ENCODE results near the gene LZIC. TPM values are rescaled to one million over a fixed set of nuclear protein-coding genes. Genes with fewer than 3 reads are reported as not detected.
A peak's percentile ranks its signal among the peaks of the same experiment; 100 is the strongest.

The LZIC gene
- total and polyA plus RNA-seq, 2 of the 13 experiments (the other 11 are each of a cell fraction or from before 2014, with no cell fraction given), result 25.2 to 71.8 TPM

DNA sequence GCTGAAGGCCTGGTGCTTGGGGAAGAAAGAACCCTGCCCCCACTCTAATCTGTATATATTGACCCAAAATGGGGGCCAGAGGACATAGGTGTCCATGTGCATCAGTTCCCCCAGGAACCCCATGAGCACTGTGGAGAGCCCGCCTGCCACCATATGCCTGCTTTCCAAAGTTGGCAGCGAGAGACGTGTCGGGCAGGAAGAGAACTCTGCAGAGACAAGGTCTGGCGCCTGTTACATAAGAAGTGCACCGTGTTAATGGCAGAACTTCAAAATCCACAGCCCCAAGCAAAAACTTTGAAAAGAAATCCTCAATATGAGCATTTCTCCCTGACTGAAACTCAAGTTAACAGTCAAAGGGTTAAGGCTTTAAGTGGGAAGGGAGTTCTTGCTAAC is 41.1 kb downstream of the LZIC start (continued):
- TF ChIP-seq ZSCAN9 (CRISPR knock-in tag; IDR thresholded peaks at IDR 0.05; ENCODE audit: borderline replicate concordance), result no peak
- no peak for TF ChIP-seq MAF1 (CRISPR knock-in tag; IDR thresholded peaks at IDR 0.05; ENCODE audit: borderline replicate concordance)
- no peak for TF ChIP-seq HNRNPH1 (optimal IDR thresholded peaks at IDR 0.05; ENCODE audit: low read depth, low read length)
- no peak for TF ChIP-seq MIXL1 (CRISPR knock-in tag; IDR thresholded peaks at IDR 0.05)
- TF ChIP-seq KDM5B (CRISPR knock-in tag; IDR thresholded peaks at IDR 0.05; ENCODE audit: borderline replicate concordance), result 0 out of 2 replicates have a peak, but pooled peaks have one; percentile 30
- TF ChIP-seq, protein P1, sequence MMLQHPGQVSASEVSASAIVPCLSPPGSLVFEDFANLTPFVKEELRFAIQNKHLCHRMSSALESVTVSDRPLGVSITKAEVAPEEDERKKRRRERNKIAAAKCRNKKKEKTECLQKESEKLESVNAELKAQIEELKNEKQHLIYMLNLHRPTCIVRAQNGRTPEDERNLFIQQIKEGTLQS (CRISPR knock-in tag; IDR thresholded peaks at IDR 0.05), result no peak
- no peak for TF ChIP-seq ZSCAN22 (CRISPR knock-in tag; IDR thresholded peaks at IDR 0.05)

DNA sequence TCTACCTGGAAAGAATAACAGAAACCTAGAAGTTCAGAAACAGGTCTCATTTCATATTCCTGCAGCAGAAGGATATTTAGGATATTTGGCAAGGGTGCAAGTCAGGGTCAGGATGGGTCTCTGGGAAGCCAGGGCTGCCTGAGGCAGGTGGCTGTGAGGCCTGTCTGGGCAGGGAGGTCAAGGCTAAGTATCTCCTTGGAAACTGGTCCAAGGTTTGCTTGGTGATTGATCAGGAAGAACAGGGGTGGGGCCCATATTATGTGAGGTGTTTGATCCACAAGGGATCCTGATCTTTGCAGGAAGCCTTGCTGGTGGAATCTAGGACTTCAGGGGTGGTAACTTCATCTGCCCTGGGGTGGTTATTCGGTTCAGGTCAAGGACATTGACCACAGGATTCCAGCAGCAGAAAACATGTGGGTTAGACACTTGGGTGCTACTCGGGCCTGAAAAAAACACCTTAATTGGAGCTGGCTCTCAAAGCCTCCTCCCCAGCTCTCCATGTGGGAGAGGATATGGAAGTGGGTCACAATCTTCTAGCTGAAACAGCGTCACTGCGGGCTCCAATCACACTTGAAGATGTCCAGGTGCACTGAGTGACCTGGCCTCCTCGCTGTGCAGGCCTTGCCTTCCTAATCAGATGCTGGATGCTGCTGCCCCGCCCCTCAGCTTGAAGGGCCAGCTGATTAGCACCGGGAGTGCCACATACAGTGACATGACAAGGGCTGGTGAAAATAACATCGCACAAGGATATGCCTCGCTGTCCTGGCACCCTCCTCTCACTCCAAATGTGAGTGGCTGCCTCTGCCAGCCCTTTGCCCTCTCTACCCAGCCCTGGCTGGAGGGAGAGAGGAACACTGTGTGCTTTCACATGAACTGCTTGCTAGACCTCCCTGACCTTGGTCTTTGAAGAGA is 41.8 kb downstream of the LZIC start:
- H4K20me1 ChIP-seq (ENCODE audit: insufficient read depth, low read length), result peaks cover 4% of the 10 kb centered on the region; the same call in 1 of the 2 replicates
- CTCF ChIA-PET (ENCODE audit: low intra/inter-chr PET ratio, low total read pairs), result no interaction called here
- ATAC-seq (peak; percentile 33), DNase-seq (ENCODE audit: low spot score) (no peak), FAIRE-seq (peak; percentile 15)
- no TSS peak for BruUV-seq (replicated peaks)
- in situ Hi-C loops (cut with HindIII; ENCODE audit: extremely low pct_ligation_motif_present, low pct_unique_long_range_greater_than_20kb) (no loop called here), intact Hi-C loops (cut with micrococcal nuclease; ENCODE audit: unreplicated experiment) (loop anchor here (5.0 kb wide), 1 partner anchor 41 kb away; the partner anchor contains the start of genes LZIC and NMNAT1)
- H3K4me2 ChIP-seq (ENCODE audit: low read depth, low read length), result peak overlapping the region; percentile 83
- H3K27ac ChIP-seq (ENCODE audit: extremely low read length, insufficient read depth, low read length), result peak overlapping the region; percentile 56
- no peaks in the 10 kb centered on the region for H3K9me3 ChIP-seq (ENCODE audit: low read length)
- no peak overlapping the region for H2AFZ ChIP-seq (ENCODE audit: low read length)
- H3K79me2 ChIP-seq (ENCODE audit: insufficient read depth, low read length), result peaks cover 50% of the 10 kb centered on the region
- POLR2A ChIA-PET, result interaction anchor here (0.8 to 3.1 kb wide), 8 partner anchors 9 to 42 kb away, joined by 3 to 12 read pairs (median 4); partner anchors contain the start of genes CTNNBIP1, LZIC and NMNAT1
- H3K4me1 ChIP-seq (ENCODE audit: insufficient read depth, low read length), result peaks cover 65% of the 10 kb centered on the region
- no peaks in the 10 kb centered on the region; a peak in 1 of 5 replicates for H3K27me3 ChIP-seq (ENCODE audit: control insufficient read depth in 1 of 2, insufficient read depth in 2 of 2, low read length in 2 of 2)
- no peaks in the 10 kb centered on the region for H3K36me3 ChIP-seq (replicated peaks in 1 of 2; ENCODE audit: control insufficient read depth in 1 of 2, insufficient read depth in 2 of 2, low read length in 2 of 2)
- peak overlapping the region; percentile 25; the same call in 1 of the 2 replicates for H3K9ac ChIP-seq (ENCODE audit: insufficient read depth, low read depth, low read length)
- 33% methylated on average over 8 of the region's 9 CpGs for WGBS (ENCODE audit: low lambda C conversion rate)
- no peak overlapping the region for H3K4me3 ChIP-seq (replicated peaks in 1 of 3; ENCODE audit: insufficient read depth in 1 of 3, low read depth in 2 of 3, low read length in 3 of 3)
- TF ChIP-seq TCF7L2 (IDR thresholded peaks at IDR 0.05; ENCODE audit: low read depth, low read length) (no peak), MIER3 (CRISPR knock-in tag; IDR thresholded peaks at IDR 0.05; ENCODE audit: borderline replicate concordance) (no peak), MEF2D (CRISPR knock-in tag; IDR thresholded peaks at IDR 0.05) (no peak), POLR2A (IDR thresholded peaks at IDR 0.05; ENCODE audit: insufficient read depth in 1 of 2, low read depth in 2 of 2, low read length in 2 of 2) (0 out of 4 replicates have a peak, but pooled peaks of 1 of the 2 experiments have one; percentile 23), ETV5 (CRISPR knock-in tag; IDR thresholded peaks at IDR 0.05; ENCODE audit: borderline replicate concordance) (no peak), SRY (CRISPR knock-in tag; IDR thresholded peaks at IDR 0.05) (no peak), ZNF749 (CRISPR knock-in tag; IDR thresholded peaks at IDR 0.05; ENCODE audit: borderline replicate concordance) (no peak), TEAD2 (CRISPR knock-in tag; IDR thresholded peaks at IDR 0.05) (no peak), PITX1 (CRISPR knock-in tag; IDR thresholded peaks at IDR 0.05) (no peak)
- TF ChIP-seq, protein P2, sequence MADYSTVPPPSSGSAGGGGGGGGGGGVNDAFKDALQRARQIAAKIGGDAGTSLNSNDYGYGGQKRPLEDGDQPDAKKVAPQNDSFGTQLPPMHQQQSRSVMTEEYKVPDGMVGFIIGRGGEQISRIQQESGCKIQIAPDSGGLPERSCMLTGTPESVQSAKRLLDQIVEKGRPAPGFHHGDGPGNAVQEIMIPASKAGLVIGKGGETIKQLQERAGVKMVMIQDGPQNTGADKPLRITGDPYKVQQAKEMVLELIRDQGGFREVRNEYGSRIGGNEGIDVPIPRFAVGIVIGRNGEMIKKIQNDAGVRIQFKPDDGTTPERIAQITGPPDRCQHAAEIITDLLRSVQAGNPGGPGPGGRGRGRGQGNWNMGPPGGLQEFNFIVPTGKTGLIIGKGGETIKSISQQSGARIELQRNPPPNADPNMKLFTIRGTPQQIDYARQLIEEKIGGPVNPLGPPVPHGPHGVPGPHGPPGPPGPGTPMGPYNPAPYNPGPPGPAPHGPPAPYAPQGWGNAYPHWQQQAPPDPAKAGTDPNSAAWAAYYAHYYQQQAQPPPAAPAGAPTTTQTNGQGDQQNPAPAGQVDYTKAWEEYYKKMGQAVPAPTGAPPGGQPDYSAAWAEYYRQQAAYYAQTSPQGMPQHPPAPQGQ (CRISPR knock-in tag; IDR thresholded peaks at IDR 0.05; ENCODE audit: borderline replicate concordance), result no peak
- TF ChIP-seq, protein P3, sequence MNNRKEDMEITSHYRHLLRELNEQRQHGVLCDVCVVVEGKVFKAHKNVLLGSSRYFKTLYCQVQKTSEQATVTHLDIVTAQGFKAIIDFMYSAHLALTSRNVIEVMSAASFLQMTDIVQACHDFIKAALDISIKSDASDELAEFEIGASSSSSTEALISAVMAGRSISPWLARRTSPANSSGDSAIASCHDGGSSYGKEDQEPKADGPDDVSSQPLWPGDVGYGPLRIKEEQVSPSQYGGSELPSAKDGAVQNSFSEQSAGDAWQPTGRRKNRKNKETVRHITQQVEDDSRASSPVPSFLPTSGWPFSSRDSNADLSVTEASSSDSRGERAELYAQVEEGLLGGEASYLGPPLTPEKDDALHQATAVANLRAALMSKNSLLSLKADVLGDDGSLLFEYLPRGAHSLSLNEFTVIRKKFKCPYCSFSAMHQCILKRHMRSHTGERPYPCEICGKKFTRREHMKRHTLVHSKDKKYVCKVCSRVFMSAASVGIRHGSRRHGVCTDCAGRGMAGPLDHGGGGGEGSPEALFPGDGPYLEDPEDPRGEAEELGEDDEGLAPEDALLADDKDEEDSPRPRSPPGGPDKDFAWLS (CRISPR knock-in tag; IDR thresholded peaks at IDR 0.05; ENCODE audit: borderline replicate concordance), result no peak
